Colon (tissue), 2 donors: ENCODE results near the gene KIAA0586.
"Not testable (repeated sequence)": the region's sequence is repeated elsewhere in the genome, so short reads cannot be mapped to it uniquely, and the experiment has no call there.

ENCODE experiments used
- FAIRE-seq: peaks from 2 replicates; lab custom pipeline; 2012; peaks lifted over from hg19 to GRCh38; lab: Jason Lieb, UNC
- donor health status: control.
- donor health status: control.

KIAA0586 gene

DNA sequence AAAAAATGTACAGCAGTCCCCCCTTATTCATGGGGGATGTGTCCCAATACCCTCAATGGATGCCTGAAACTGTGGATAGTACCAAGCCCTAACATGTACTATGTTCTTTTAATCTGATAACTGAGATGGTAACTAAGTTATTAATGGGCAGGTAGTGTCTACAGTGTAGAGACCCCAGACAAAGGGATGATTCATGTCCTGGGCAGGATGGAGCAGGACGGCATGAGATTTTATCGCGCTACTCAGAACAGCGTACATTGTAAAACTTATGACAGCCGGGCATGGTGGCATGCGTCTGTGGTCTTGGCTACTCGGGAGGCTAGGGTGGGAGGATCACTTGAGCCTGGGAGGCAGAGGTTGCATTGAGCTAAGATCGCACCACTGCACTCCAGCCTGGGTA is 37.1 kb downstream of the KIAA0586 start:
- FAIRE-seq = no peak

DNA sequence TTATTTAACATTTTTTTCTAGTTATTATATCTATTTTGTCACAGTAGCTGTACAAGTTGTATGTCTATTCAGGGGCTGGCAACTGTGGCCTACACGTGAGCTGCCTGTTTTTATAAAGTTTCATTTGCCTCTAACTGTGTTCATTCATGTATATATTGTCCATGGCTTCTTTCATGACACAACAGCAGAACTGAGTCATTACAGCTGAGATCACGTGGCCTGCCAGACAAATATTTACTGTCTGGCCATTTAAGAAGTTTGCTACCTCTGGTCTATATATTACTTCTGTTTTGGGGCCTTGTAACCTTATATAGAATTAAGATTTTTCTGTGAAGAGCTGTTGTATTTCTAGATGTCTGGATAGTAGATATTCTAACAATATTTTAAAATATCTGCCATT is 37.9 kb downstream of the KIAA0586 start:
- FAIRE-seq = no peak

DNA sequence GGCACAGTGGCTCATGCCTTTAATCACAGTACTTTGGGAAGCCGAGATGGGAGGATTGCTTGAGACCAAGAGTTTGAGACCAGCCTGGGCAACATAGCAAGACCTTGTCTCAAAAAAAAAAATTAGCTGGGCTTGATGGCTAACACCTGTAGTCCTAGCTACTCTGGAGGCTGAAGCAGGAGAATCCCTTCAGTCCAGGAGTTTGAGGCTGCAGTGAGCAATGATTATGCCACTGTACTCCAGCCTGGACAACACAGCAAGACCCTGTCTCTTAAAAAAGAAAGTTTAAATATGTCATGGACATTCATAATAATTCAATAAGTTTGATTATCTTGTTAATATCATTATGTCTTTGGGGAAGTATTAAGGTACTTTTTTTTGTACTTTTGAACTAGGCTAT is 38.9 kb downstream of the KIAA0586 start:
- no peak for FAIRE-seq

DNA sequence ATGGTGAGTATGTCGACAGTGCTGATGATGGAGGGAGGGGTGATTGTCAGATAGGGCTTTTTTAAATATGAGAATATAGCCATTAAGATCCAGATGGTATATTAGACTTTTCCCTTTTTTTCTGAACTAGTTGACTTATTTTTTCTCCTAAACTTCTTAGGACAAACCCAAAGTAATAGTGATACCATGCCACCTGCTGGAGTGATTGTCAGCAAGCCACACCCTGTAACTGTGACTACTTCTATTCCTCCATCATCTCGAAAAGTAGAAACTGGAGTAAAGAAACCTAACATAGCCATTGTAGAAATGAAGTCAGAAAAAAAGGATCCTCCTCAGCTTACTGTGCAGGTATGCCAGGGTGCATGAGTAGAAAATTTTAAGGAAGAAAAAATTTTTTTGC is 40.1 kb downstream of the KIAA0586 start:
- FAIRE-seq = no peak

DNA sequence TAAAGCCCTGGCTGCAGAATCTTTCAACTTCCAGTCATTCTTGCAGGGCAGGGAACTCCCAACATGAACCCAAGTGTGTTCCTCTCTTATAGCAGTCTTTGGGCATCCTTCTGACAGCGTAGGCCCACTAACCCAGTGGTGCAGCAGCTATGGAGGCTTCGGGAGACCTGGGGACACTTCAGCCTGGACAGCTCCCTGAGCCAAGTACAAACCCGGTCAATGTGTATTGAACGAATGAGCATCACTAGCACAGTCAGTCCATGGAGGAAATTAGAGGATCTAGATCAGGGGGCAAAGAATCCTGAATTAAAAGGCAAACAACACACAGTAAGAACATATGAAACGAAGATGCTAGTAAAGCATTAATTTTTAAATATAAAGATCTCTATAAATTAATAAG is 41.8 kb downstream of the KIAA0586 start:
- FAIRE-seq = no peak

DNA sequence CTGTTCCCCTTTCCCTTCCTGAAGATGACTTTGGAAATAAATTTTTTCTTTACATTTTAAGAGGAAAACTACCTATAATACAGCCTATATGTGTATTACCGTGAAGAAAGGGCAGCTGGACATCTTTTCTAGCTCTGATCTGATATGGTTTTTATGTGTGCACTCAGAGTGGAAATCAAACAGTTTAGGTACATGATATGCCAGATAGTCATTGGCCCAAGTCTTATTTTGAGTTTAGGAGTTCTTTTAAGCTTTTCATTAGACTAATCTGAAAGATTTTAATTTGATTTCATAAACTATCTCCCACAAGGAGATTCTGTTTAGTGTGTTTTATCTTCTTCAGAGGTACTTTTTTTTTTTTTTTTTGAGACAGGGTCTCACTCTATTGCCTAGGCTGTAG is 48.8 kb downstream of the KIAA0586 start:
- FAIRE-seq = no peak

DNA sequence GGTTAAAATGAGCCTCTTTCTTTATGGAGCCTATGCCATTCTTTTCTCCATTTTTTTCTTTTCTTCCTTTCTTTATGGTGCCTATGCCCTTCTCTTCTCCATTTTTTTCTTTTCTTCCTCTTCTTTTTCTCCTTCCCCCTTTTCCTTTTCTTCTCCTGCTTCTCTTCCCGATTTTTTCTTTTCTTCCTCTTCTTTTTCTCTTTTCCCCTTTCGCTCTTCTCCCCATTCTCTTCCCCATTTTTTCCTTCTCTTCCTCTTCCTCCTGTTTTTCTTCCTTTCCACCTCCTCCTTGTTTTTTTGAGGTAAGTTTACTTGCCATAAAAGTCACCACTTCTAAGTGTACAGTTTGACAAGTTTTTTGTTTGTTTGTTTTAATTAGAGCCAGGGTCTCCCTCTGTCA is 50.1 kb downstream of the KIAA0586 start:
- no peak for FAIRE-seq

DNA sequence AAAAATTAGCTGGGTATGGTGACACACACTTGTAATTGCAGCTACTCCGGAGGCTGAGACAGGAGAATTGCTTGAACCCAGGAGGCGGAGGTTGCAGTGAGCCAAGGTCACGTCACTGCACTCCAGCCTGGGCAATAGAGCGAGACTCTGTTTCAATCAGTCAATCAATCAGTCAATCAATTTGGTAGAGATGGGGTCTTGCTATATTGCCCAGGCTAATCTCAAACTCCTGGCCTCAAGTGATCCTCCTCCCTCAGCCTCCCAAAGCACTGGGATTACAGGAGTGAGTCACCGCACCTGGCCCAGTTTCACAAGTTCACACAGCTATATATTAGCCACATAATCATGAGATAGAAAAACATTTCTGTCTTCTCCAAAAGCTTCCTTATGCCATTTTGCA is 50.8 kb downstream of the KIAA0586 start:
- FAIRE-seq = not testable (repeated sequence)

DNA sequence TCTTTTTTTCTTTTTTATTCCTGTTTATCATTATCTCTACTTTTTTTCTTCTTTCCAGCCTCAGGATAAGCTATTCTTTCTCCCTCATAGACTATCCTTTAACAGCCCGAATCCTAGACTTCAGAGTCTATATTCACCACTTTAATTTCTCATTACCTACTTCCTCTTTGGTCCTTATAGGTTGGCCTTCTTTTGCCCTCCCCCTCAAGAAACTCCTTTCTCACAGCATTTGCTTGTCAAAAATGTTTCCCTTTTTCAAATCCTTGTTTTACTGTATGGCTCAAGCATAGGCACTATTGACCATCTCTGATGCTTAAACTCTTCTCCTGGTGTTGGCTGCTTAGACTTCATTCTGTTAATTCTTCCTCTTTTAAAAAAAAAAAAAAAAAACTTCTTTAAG is 52.5 kb downstream of the KIAA0586 start:
- no peak for FAIRE-seq

DNA sequence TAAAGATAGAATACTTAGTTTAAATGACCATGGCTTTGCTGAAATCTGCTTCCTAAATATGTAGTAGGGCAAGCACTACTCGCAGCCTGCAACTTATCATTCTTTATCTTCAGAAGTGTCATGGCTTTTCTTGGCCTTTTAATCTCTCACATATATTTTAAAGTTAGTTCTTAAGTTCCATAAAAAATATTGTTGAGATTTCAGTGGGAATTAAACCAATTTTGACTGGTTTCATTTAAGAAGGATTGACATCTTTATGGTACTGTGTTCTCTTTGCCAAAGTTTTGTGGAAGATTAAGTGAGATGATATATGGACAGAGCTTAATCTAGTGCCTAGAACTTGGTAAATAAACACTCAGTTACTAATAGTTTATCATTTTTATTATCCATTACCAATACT is 56.7 kb downstream of the KIAA0586 start:
- peak; percentile 64 for FAIRE-seq

DNA sequence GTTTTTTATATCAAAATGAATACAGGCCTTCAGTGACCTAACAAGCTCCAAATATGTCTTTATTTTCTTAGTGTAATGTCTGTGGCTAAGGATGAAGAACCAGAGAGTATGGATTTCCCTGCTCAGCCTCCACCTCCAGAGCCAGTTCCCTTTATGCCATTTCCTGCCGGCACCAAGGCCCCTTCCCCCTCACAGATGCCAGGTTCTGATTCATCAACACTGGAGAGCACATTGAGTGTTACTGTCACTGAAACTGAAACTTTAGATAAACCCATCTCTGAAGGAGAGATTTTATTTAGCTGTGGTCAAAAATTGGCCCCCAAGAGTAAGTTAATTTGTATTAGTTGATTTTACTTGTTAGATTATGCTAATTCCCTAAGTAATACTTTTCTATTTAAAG is 61.0 kb downstream of the KIAA0586 start:
- no peak for FAIRE-seq

DNA sequence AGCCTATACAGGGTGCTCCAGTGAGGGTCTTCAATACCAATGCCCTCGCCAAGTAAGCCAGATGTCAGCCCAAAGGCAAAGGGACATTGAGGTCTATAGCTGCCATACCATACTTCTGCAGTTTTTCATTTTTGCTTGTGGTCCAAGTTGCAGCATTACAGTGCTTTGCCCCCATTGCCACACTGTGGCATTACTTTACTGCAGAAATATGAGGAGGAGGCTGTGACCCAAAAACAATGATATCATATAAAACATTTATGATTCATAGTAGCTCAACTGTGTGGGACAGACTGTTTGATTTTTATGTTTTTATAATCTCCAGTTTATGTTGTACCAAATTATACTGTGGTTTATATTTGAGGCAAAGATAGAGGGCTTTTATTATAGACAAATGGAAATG is 64.1 kb downstream of the KIAA0586 start:
- FAIRE-seq = no peak

DNA sequence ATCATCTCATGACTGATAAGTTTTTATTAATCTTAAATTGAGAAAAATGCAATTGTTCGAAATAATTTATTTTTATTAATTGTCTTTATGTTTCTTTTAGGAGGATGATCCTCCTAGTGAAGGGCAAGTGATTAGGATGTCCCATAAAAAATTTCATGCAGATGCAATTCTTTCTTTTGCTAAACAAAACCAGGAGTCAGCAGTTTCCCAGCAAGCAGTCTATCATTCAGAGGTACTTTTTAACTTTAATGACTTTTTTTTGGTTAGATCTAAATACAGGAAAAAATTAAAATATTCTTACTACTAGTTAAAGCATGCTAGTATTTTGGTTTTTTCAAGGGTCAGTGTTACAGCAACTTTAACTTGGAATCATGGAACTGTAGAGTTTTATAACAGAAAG is 64.5 kb downstream of the KIAA0586 start:
- FAIRE-seq = no peak

DNA sequence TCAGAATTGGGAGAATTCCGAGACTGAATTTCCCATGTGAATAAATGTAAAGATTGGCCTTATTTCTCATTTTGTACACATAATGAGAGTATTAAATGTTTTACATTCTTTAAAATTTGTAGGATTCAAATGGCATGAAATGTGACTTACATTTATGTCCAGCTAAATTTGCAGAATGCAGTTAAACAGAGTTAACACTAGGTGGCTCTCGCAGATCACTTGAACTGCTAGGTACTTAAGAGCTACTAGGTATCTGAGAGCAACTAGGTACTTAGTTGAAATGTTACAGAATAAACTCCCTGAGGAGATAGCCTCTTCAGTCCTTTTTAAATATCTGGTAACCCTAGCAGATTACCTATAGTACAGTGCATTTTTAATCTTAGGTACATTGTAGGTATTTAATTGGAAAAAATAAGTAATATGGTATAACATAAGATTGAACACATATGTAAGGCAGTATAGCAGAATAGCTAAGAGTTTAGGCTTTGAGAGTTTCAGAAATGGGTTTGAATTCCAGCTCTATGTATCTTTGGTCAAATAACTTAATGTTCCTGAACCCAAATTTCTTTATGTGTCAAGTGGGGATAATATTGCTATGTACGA is 73.8 kb downstream of the KIAA0586 start:
- no peak for FAIRE-seq

DNA sequence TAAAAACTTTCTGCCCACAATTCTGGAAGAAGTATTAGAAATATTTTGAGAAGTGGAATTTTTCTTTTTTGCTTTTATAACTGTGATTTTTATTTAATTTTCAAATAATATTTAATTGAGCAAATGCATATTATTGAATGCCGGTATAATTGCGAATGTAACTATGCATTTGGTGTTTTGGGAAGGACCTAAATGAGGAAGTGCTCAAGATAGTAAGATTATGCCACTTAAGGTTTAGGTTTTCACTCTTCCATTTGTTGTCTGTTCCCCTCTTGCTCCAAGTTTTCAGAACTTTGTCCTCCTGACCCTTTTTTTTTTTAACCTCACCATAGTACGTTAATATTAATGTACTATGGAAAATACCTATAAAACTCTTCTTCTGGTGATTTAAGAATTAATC is 85.8 kb downstream of the KIAA0586 start:
- FAIRE-seq = no peak

DNA sequence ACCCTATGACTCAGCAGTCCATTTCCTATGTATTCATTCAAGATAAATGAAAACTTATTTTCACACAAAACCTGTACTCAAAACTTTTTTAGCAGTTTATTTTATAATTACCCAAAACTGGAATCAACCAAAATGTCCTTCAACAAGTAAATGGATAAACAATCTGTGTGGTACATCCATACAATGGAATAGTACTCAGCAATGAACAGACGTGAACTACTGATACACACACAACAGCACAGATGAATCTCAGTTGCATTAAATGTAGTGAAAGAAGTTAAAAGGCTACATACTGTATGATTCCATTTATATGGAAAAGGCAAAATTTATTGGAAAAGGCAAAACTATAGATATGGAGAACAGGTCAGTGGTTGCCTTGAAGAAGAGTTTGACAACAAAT is 90.1 kb downstream of the KIAA0586 start:
- no peak for FAIRE-seq

DNA sequence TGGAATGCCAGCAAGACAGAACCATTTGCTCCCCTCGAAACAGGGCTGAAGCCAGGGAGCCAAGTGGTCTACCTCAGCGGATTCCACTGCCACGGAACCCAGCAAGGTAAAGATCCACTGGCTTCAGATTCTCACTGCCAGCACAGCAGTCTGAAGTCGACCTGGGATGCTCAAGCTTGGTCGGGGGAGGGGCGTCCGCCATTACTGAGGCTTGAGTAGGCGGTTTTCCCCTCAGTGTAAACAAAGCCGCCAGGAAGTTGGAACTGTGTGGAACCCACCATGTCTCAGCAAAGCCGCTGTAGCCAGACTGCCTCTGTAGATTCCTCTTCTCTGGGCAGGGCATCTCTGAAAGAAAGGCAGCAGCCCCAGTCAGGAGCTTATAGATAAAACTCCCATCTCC is 98.2 kb downstream of the KIAA0586 start:
- FAIRE-seq = not testable (repeated sequence)

DNA sequence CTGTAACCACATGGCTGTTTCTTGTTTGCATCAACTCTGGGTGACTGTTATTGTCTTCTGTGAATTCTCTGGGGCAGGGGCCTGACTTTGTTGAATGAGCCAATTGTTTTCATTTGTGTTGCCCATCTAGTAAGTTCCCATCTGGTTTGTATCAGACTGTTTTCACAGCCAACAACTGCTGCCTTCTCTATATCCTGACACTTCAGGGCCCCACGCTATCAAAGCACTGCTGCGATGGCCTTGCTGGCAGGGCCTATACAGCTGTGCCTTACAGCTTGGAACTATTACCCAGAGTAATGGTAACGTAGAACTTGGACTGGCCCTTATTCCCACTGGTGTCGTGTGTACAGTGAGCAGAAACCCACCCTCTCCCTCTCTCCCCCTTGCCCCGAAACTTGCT is 105.9 kb downstream of the KIAA0586 start:
- no peak for FAIRE-seq

DNA sequence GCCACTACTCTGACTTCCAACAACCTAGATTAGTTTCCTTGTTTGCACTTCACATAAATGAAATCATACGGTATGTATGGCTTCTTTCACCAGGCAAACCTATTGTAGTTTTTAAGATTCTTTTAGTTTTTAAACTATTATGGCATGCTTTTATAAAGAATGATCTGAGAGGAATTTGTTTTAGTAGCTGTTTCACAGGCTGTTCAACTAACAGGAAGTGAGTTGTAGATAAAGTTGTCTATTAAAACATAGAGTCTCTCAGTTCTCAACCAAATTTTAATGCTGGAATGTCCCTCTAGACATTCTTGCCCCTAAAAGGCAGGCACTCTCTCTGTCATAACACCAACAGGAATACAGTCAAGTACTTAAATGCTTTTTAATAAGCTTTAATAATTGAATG is 107.5 kb downstream of the KIAA0586 start:
- FAIRE-seq = no peak

DNA sequence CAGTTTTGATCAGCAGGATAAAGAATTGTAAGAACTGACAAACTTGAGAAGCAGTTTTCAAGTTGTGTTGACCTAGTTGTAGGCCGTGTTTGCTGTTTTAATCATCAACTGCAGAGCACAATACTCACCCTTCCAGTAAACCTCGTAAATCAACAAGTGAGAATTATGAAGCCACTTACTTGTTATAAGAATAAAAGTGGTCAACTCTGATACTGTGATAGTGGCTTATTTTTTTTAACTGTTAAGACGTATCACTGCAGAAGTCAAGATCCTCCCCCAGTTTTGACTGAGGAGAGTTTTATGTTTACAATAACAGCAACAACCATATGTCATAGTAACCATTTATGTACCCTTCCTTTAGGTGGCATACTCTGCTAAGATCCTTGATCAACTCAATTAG is 109.5 kb downstream of the KIAA0586 start:
- FAIRE-seq = no peak

DNA sequence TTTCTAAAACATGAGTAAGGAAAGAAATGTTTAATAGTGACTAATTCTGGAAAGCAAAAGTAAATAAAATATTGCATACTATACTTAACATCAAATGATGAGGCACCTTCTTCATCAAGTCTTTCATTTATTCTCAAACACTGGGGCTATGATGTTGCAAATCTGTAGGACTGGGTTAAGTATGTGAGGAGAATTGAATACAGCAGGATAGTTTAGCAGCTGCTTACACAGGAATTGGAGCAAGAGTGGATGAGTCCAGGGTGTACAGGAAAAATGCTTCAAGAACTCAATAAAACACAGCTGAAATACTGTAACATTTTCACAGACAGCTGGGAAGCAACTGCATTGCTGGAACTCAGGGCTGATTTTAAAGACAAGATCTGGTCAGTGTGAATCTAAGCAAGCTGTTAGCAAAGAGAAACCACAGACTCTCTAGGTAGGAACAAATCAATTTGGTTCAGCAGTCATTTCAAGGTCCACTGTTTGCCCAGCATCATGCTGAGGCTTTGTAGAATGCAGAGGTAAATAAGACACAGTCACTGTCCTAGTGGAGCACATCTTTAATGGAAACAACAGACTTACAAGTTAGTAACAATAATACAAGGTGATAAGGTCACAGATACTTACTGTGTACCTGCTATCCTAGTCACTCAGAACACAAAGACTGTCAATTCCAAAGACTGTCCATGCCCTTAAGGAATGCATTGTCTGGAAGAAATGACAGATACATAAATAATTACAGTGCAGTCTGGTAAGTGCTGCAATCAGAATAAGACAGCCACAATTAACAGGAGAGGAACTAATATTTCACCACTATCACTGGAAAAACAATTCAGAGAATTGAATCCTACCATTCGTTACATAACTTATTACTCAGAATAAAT is 113.5 kb downstream of the KIAA0586 start:
- FAIRE-seq = no peak

DNA sequence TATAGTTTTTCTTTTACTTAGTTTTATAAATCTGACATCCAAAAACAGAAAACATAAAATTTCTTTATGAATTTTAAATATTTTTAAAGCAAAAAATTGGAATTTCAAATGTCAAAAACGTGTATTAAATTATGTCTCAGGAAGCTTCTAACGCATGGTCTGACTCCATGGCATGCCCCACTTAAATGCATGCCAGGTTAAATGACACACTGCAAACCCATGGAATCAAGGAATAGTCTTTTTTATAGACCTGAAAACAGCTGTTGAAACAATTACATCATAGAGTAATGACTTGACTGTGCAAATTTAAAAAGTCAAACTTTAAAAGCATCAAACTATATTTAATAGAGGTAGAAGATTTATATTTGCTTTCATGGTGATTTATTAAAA is 114.1 kb downstream of the KIAA0586 start:
- no peak for FAIRE-seq

DNA sequence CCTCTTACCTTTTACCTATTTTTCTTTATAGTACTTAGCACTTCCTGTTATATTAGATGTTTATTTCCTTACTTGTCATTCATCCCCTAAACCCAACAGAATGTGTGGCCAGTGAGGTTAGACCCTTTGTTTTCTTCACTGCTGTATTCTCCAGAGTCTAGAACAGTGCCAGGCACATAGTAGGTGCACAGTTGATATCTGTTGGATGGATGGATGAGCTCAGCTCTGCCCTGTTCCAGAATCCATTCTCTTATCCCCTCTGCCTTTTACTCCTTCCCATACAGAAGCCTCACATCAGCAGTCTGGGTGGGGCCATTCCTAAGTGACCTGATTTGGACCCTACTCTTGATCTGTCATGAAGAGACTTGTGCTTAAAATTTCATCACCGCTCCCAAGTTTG is 115.7 kb downstream of the KIAA0586 start:
- no peak for FAIRE-seq

DNA sequence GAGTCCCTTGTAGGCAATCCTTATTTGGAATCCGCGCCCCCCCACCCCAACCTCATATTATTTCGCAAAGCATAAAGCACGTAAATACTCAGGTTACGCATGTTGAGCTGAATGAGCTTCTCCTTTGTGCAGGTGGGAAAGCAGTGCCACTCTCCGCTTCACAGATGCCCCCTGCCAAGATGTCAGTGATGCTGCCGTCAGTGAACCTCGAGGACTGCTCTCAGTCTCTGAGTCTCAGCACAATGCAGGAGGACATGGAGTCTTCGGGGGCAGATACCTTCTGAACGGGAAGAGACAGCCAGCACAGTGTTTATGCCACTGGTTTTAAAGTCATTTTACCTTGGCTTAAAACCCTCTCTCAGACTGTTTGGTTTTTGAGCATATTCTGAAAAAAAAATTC is 120.1 kb downstream of the KIAA0586 start:
- no peak for FAIRE-seq
